Hippocampal formation (tissue), 2 donors: ENCODE measurements around the gene ARFGAP1.

Experiments
- DNase-seq, 2 donors: peaks; one replicate each; lab custom pipeline; 2025; lab: John Stamatoyannopoulos, UW

ARFGAP1 gene

GRCh38 chr20:63306673-63307537, 34.3 kb downstream of the ARFGAP1 start:
- DNase-seq = no peak

- DNase-seq = no peak
Measured at GRCh38 chr20:63307538-63308217, 35.1 kb downstream of the ARFGAP1 start.

GRCh38 chr20:63308218-63308911, 35.8 kb downstream of the ARFGAP1 start:
- DNase-seq = no peak

- DNase-seq = no peak
Measured at GRCh38 chr20:63309261-63310071, 36.9 kb downstream of the ARFGAP1 start.

- no peak for DNase-seq
Measured at GRCh38 chr20:63310265-63310991, 37.8 kb downstream of the ARFGAP1 start.

DNA sequence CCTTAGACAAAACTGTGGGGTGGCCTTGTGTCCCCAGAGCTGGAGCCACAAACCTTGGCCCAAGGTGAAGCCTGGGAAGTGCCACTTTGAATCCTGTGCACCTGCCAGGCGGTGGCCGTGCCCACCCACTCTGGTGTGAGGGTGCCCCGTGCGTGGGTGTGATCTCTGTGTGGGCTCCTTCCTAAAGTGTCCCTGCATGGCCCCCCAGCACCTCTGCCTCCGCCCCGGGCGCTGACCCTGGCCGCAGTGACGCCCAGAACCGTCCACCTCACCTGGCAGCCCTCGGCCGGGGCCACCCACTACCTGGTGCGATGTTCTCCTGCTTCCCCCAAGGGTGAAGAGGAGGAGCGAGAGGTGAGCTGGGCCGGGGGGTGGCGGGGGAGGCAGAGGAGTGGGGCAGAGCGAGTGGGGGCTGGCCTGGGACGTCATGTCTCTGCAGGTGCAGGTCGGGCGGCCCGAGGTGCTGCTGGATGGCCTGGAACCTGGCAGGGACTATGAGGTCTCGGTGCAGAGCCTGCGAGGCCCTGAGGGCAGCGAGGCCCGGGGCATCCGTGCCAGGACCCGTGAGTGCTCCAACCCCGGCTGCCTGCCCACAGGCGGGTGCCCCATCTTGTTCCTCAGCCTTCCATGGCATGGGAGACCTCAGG, 38.7 kb downstream of the ARFGAP1 start:
- DNase-seq = no peak

DNA sequence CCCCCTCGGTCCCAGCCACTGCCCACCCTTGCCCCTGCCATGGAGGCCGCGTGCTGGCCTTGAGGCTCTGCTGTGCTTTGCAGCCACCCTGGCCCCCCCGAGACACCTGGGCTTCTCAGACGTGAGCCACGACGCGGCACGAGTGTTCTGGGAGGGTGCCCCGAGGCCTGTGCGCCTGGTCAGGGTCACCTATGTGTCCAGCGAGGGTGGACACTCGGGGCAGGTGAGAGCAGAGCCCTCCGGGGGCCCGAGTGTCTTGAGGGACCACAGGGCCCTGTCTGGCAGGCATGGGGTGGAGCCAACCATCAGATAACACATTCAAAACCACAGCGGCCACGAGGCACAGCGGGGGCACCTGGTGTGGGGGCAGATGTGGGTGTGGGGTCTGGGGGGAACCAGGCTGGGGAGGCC, 39.2 kb downstream of the ARFGAP1 start:
- DNase-seq = no peak

DNA sequence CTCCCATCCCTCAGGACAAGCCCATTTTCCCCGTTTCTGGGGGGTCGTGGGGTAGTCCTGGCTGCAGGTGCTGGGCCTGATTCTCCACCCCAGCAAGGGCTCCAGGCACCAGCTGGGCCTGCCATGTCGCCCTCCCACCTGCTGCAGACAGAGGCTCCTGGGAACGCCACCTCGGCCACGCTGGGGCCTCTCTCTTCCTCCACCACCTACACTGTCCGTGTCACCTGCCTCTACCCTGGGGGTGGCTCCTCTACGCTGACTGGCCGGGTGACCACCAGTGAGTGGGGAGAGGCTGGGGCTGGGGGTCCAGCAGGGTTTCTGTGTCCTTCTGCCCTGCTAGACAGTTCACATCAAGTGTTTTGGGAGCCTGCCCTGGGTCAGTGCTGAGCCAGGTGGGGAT, 39.7 kb downstream of the ARFGAP1 start:
- DNase-seq = no peak

GRCh38 chr20:63312690-63313348, 40.2 kb downstream of the ARFGAP1 start:
- no peak for DNase-seq

DNA sequence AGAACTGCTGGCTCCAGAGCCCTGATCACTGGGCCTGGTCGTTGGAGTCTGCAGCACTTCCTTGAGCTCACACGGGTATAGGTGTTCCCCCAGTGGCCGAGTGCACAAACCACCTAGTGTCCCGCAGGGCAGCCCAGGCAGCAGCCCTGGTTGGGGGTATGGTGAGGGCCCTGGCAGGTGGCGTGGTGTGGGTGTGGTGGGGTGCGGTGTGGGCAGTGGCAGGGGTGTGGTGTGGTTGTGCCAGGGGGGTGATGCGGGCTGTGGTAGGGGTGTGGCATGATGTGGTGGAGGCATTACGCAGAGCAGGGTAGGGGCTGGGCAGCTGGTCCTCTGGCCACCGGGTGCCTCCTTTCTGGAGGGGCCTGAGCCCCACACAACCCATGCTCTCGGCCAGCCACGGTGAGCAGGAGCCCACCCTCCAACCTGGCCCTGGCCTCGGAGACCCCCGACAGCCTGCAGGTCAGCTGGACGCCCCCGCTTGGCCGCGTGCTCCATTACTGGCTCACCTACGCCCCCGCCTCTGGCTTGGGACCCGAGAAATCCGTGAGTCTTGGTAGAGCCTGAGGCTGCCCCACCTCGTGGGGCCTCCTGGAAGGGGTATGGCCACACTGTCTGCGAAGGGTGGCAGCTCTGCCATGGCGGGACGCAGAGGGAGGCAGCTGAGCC, 40.9 kb downstream of the ARFGAP1 start:
- no peak for DNase-seq

GRCh38 chr20:63314015-63314471, 41.4 kb downstream of the ARFGAP1 start:
- DNase-seq = no peak

DNA sequence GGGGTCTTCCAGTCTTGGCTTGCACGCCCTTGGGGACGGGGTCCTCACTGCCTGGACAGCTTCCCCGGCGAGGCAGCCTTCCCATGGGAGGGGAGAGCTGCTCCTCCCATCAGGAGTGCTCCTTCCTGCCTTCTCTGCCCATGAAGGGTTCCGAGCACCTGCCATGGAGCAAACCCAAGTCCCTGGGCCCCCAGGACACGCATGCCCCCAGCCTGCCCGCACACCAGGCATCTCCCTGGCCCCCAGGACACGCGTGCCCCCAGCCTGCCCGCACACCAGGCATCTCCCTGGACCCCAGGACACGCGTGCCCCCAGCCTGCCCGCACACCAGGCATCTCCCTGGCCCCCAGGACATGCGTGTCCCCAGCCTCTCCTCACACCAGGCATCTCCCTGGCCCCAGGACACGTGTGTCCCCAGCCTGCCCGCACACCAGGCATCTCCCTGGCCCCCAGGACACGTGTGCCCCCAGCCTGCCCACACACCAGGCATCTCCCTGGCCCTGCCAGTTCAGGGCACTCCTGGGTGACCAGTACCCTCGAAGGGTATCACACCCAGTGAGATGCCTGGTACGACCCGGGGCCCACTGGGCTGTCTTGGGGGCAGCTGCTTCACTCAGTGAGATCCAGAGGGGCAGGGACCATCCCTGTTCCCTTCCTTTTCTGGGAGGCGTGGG, 42.1 kb downstream of the ARFGAP1 start:
- no peak for DNase-seq

DNA sequence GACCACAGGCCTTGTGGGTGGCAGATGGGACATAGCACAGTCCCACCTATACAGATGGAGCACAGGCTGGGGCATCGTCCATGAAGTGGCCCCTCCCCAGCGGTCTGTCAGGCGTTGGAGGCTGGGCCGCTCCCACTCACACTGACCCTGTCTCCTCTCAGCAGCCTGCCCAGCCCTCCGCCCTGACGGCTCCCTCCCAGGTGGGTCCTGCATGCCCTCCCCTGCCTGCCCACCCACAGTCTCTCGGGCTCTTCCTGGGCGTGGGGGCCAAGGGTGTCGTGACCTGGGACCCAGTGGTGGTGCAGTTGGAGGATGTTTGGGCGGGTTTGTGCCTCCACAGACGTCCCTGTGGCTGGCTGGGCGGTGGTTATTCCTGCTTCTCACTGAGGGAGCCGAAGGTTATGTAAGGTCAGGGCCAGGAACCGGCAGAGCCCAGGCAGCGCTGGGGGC, 42.7 kb downstream of the ARFGAP1 start:
- DNase-seq = no peak

DNA sequence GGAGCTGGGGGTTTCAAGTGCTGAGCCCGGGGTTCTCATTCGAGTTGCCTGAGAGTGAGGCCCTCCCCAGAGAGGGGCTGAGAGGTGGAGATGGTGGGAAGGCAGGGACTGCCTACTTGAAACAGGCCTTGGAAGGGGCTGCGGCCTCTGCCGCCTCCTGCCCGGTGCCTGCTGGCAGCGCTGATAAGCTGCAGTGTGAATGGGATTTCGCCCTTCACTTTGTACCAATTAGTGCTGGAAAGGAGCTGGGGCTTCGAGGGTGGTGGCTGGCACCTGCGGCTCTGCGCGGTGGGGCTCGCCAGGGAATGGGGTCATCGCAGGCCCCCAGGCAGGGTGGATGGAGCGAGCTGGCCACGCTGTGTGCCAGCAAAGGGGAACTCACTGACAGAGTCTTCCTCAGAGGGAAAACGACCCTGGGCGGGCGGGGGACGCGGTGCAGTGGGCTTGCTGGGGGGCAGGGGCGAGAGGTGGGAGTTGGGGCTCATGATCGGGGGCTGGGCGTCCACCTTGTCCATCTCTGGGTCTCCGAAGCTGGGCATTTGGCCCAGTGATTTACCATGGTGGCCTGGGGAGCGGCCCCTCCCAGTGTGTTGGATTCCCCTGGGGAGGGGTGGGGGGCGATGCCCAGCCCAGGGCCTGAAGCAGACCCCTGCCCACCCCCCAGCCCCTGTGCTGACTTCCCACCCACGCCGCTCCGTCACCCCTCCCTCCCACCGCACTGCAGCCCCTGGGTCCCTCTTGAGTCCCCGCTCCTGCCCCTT, 43.3 kb downstream of the ARFGAP1 start:
- DNase-seq = no peak

GRCh38 chr20:63316502-63316921, 43.9 kb downstream of the ARFGAP1 start:
- DNase-seq = no peak

GRCh38 chr20:63317061-63317460, 44.4 kb downstream of the ARFGAP1 start:
- DNase-seq = no peak

DNA sequence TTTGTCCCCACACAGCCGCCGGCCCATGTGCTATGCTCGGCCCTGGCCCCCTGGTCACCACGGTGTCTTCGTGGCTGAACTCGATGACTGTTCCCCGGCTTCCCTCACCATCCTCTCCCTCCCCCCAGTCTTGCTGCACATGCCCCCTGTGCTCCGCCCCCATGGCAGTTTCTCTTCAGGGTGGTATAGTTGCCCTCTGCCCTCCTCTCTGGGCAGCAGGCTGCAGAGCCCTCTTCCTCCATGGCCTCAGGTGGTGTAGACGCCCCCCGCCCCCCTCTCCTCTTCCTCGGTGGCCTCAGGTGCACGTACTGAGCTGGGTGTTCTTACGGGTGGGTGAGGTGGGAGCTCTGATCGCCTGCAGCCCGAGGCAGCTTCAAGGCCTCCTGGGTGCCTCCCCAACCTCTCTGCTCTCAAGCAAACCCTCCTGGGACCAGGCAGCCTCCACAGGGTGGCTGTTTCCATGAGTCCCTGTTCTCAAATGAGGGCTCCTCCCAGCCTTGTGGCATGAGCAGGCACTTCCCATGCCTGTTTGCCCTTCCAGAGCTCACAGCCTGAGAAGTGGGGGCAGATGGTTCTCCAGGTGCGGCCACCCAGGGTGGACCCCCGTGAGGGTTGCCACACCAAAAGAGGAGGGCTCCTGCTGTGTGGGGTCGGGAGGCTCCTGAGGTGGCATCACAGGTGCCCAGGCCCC, 45.1 kb downstream of the ARFGAP1 start:
- no peak for DNase-seq
